ENCODE data around the gene FAM83E. TPM values are rescaled to one million over a fixed set of nuclear protein-coding genes. Genes with fewer than 3 reads are reported as not detected.

The FAM83E gene
- total and polyA plus RNA-seq, 2 of the 8 experiments (the other 6 are each of a cell fraction or from before 2014, with no cell fraction given) = 1.8 to 5.3 TPM

GRCh38 chr19:48600679-48601417 lies 14.0 kb downstream of the FAM83E start (continued):
- TF ChIP-seq HDAC6 (IDR thresholded peaks at IDR 0.05; ENCODE audit: low read depth, low read length) = no peak
- no peak for TF ChIP-seq KDM4A (IDR thresholded peaks at IDR 0.05; ENCODE audit: low read depth, low read length, severe bottlenecking)
- no peak for TF ChIP-seq FOSL1 (IDR thresholded peaks at IDR 0.05; ENCODE audit: insufficient read depth, low read depth, low read length)
- TF ChIP-seq BACH1 (IDR thresholded peaks at IDR 0.05; ENCODE audit: low read length) = no peak
- no peak for TF ChIP-seq TCF12 (IDR thresholded peaks at IDR 0.05; ENCODE audit: low read depth, low read length)
- no peak for TF ChIP-seq SP1 (IDR thresholded peaks at IDR 0.05; ENCODE audit: low read depth, low read length)
- no peak for TF ChIP-seq USF2 (IDR thresholded peaks at IDR 0.05; ENCODE audit: low read length)
